Measurements from ENCODE around the gene HIBADH.
"Not testable (repeated sequence)": the region's sequence is repeated elsewhere in the genome, so short reads cannot be mapped to it uniquely, and the experiment has no call there.

Gene HIBADH

DNA sequence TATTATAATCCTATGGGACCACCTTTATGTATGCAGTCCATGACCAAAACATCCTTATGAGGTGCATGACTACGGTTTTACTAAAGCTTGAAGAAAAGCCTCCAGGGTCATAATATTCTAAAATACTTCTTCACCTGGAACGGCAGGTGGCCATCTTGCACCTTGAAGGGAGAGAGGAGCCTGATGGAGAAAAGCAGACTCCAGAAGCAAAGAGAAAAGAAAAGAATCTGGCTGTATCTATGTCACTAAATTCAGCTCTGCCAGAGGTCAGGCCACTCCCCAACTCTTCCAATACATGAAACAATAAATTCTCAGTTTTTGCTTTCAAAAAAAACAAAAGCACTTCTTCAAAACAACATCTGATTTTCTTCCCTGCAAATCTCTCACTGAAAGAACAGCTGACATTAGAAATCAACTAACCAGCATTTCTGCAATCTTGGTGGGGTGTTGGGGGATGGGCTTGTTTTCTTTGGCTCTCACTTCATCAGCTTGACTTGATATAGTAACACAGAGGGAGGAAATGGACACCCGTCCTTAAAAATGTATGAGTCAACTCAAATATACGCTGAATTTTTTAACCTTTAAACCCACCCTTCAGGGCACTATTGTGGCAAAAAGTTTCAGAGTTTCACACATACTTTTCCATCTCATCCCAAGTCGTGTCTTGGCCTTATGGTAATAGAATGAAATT lies 21.7 kb downstream of the HIBADH start:
- TF ChIP-seq ZC3H10 (CRISPR knock-in tag; IDR thresholded peaks at IDR 0.05), result no peak
- TF ChIP-seq ISL1 (CRISPR knock-in tag; IDR thresholded peaks at IDR 0.05), result peak; percentile 62
- ATAC-seq, result peak; percentile 60

DNA sequence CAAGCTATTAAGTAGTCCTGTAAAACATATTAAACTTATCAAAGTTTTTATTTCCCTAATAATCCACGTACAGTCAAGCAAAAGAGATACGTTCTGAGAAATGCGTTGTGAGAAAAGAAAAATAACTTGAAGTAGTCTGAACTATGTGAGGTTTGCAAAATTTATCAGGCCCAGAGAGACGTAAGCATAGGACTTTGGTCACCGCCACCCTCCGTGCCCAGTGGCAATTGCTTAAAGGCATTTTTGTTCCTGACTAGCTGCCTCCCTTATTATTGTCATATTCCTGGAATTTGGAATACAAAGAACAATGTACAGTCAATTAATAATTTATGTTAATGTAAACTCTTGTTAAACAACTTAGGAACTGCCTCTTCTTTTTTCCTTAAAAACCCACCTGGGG lies 22.8 kb downstream of the HIBADH start:
- ATAC-seq, result no peak
- TF ChIP-seq, protein P1, sequence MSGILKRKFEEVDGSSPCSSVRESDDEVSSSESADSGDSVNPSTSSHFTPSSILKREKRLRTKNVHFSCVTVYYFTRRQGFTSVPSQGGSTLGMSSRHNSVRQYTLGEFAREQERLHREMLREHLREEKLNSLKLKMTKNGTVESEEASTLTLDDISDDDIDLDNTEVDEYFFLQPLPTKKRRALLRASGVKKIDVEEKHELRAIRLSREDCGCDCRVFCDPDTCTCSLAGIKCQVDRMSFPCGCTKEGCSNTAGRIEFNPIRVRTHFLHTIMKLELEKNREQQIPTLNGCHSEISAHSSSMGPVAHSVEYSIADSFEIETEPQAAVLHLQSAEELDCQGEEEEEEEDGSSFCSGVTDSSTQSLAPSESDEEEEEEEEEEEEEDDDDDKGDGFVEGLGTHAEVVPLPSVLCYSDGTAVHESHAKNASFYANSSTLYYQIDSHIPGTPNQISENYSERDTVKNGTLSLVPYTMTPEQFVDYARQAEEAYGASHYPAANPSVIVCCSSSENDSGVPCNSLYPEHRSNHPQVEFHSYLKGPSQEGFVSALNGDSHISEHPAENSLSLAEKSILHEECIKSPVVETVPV (CRISPR knock-in tag; IDR thresholded peaks at IDR 0.05), result no peak
- TF ChIP-seq GLIS3 (CRISPR knock-in tag; IDR thresholded peaks at IDR 0.05) (no peak), PPARA (CRISPR knock-in tag; IDR thresholded peaks at IDR 0.05; ENCODE audit: borderline replicate concordance) (no peak), TCF4 (CRISPR knock-in tag; IDR thresholded peaks at IDR 0.05; ENCODE audit: borderline replicate concordance) (no peak), ISL1 (CRISPR knock-in tag; IDR thresholded peaks at IDR 0.05) (no peak), ARNTL (CRISPR knock-in tag; IDR thresholded peaks at IDR 0.05; ENCODE audit: borderline replicate concordance, low read depth) (no peak), BACH2 (CRISPR knock-in tag; IDR thresholded peaks at IDR 0.05; ENCODE audit: borderline replicate concordance) (no peak), ESRRG (CRISPR knock-in tag; IDR thresholded peaks at IDR 0.05) (no peak), ZFP3 (CRISPR knock-in tag; IDR thresholded peaks at IDR 0.05) (no peak), ZNF565 (CRISPR knock-in tag; conservative IDR thresholded peaks at IDR 0.05; ENCODE audit: low read depth) (no peak), OSR1 (CRISPR knock-in tag; IDR thresholded peaks at IDR 0.05) (no peak), RARB (CRISPR knock-in tag; IDR thresholded peaks at IDR 0.05) (no peak), TOX (CRISPR knock-in tag; IDR thresholded peaks at IDR 0.05; ENCODE audit: borderline replicate concordance) (no peak), ZFP30 (CRISPR knock-in tag; IDR thresholded peaks at IDR 0.05) (no peak), SNAI2 (CRISPR knock-in tag; IDR thresholded peaks at IDR 0.05) (no peak), ZNF8 (CRISPR knock-in tag; IDR thresholded peaks at IDR 0.05) (no peak)

DNA sequence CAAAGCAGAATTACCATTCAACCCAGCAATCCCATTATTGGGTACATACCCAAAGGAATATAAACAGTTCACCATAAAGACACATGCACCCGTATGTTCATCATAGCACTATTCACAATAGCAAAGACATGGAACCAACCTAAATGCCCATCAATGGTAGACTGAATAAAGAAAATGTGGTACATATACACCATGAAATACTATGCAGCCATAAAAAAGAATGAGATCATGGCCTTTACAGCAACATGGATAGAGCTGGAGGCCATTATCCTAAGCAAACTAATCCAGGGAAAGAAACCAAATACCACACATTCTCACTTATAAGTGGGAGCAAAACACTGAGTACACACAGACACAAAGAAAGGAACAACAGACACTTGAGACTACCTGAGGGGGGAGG lies 23.6 kb downstream of the HIBADH start:
- not testable (repeated sequence) for ATAC-seq
- 0 out of 2 replicates have a peak, but pooled peaks have one; percentile 46 for TF ChIP-seq ZNF8 (CRISPR knock-in tag; IDR thresholded peaks at IDR 0.05)

DNA sequence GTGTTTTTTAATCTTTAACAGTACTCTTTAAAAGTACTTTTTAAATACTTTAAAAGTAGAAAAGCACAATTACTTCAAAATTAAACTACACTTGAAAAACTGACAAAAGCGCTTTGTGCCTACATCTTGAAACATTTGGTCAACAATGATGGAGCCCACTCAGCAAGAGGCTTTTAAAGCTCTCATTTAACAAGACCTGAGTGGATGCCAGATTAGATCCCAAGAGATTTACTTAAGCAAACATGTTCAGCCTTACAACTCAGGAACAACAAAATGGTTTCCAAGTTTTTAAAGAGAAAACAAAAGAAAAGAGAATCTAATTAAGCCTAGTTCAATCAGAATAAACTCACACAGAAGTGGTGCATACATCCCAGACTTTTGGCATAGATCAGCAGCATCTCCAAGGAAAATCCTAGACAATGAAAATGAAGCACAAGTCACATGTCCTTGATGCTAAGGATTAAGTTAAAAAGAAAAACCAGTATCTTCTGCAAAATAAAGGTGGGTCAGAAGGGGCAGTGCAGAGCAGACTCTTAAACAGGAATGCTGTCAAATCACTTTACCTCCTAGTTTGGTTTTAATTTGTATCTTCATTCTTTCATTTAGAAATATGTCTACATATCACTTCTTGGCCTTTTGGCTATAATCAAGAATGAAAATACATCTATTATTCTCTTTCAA lies 26.2 kb downstream of the HIBADH start:
- peak; percentile 53 for ATAC-seq

DNA sequence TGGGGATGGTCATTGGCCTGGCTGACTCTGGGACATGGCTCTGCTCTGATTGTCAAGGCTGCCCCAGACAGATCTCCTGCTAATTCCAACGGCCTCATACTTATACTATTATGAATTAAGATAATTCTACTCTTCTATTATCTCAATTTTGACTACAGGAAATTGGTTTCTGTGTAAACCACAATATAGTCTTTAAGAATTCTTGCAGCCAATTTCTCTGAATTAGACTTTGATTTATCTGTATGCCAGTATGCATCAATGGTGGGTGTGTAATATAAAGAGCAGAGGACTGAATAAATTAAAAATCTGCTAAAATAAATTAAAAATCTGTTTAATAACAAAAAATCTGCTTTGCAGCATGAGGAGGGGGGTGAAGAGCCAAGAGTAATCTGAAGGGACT lies 27.0 kb downstream of the HIBADH start:
- TF ChIP-seq, protein P1 (CRISPR knock-in tag; IDR thresholded peaks at IDR 0.05), result no peak
- TF ChIP-seq ARNTL (CRISPR knock-in tag; IDR thresholded peaks at IDR 0.05; ENCODE audit: borderline replicate concordance, low read depth) (no peak), GLIS3 (CRISPR knock-in tag; IDR thresholded peaks at IDR 0.05) (no peak), ESRRG (CRISPR knock-in tag; IDR thresholded peaks at IDR 0.05) (no peak), CSDC2 (CRISPR knock-in tag; IDR thresholded peaks at IDR 0.05) (no peak), PPARA (CRISPR knock-in tag; IDR thresholded peaks at IDR 0.05; ENCODE audit: borderline replicate concordance) (no peak), ZNF565 (CRISPR knock-in tag; conservative IDR thresholded peaks at IDR 0.05; ENCODE audit: low read depth) (no peak), ZFP3 (CRISPR knock-in tag; IDR thresholded peaks at IDR 0.05) (no peak), BACH2 (CRISPR knock-in tag; IDR thresholded peaks at IDR 0.05; ENCODE audit: borderline replicate concordance) (no peak), ISL1 (CRISPR knock-in tag; IDR thresholded peaks at IDR 0.05) (no peak), ZNF8 (CRISPR knock-in tag; IDR thresholded peaks at IDR 0.05) (no peak), TCF4 (CRISPR knock-in tag; IDR thresholded peaks at IDR 0.05; ENCODE audit: borderline replicate concordance) (no peak), RARB (CRISPR knock-in tag; IDR thresholded peaks at IDR 0.05) (no peak), OSR1 (CRISPR knock-in tag; IDR thresholded peaks at IDR 0.05) (no peak), ZNF70 (CRISPR knock-in tag; IDR thresholded peaks at IDR 0.05) (no peak), SNAI2 (CRISPR knock-in tag; IDR thresholded peaks at IDR 0.05) (no peak)
- TF ChIP-seq, protein P2, sequence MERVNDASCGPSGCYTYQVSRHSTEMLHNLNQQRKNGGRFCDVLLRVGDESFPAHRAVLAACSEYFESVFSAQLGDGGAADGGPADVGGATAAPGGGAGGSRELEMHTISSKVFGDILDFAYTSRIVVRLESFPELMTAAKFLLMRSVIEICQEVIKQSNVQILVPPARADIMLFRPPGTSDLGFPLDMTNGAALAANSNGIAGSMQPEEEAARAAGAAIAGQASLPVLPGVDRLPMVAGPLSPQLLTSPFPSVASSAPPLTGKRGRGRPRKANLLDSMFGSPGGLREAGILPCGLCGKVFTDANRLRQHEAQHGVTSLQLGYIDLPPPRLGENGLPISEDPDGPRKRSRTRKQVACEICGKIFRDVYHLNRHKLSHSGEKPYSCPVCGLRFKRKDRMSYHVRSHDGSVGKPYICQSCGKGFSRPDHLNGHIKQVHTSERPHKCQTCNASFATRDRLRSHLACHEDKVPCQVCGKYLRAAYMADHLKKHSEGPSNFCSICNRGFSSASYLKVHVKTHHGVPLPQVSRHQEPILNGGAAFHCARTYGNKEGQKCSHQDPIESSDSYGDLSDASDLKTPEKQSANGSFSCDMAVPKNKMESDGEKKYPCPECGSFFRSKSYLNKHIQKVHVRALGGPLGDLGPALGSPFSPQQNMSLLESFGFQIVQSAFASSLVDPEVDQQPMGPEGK (CRISPR knock-in tag; IDR thresholded peaks at IDR 0.05; ENCODE audit: borderline replicate concordance), result no peak
- TF ChIP-seq, protein P3, sequence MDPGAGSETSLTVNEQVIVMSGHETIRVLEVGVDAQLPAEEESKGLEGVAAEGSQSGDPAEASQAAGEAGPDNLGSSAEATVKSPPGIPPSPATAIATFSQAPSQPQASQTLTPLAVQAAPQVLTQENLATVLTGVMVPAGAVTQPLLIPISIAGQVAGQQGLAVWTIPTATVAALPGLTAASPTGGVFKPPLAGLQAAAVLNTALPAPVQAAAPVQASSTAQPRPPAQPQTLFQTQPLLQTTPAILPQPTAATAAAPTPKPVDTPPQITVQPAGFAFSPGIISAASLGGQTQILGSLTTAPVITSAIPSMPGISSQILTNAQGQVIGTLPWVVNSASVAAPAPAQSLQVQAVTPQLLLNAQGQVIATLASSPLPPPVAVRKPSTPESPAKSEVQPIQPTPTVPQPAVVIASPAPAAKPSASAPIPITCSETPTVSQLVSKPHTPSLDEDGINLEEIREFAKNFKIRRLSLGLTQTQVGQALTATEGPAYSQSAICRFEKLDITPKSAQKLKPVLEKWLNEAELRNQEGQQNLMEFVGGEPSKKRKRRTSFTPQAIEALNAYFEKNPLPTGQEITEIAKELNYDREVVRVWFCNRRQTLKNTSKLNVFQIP (CRISPR knock-in tag; IDR thresholded peaks at IDR 0.05; ENCODE audit: borderline replicate concordance, low read depth), result no peak
- ATAC-seq, result no peak; the same call in 2 of the 3 replicates

More for the DNA sequence above, 26.2 kb downstream of the HIBADH start:
- TF ChIP-seq CSDC2 (CRISPR knock-in tag; IDR thresholded peaks at IDR 0.05), result no peak
- TF ChIP-seq, protein P1 (CRISPR knock-in tag; IDR thresholded peaks at IDR 0.05), result 0 out of 2 replicates have a peak, but pooled peaks have one; percentile 9

Measured in SK-N-SH treated with all-trans-retinoic acid at 6 μM for 48 hours (cell line).